Measurements from ENCODE around the gene ZKSCAN8. TPM values are rescaled to one million over a fixed set of nuclear protein-coding genes. Genes with fewer than 3 reads are reported as not detected.
A peak's percentile ranks its signal among the peaks of the same experiment; 100 is the strongest.

ZKSCAN8 gene
- total RNA-seq, 1 experiment from 2014 or later, result 12.0 TPM

DNA sequence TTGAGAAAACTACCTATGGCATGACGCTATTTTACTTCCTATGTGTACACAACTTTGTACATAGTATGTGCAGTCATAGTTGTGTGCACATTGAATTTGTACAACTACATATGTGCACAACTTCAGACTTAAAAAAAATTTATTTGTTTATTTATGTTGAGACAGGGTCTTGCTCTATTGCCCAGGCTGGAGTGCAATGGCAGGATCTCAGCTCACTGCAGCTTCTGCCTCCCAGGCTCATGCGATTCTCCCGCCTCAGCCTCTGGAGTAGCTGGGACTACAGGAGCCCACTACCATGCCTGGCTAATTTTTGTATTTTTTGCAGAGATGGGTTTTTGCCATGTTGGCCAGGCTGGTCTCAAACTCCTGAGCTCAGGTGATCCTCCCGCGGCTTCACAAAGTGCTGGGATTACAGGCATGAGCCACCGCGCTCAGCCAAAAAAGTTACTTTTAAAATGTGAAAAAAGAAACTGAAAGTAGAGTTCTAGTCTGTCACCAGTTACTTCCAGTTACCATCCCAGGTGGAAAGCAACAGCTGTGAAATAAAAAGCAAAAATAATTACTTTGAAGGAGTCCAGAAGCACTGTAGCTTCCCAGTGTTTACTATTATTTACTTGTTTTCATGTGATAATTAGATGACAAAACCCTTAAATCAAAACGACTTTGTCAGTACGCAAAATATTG lies 1.7 kb upstream of the ZKSCAN8 start:
- CTCF ChIA-PET, result no interaction called here
- no TSS peak for BruUV-seq (replicated peaks)
- no peak overlapping the region for H3K9ac ChIP-seq (ENCODE audit: low read length)
- no peak for ATAC-seq
- no peaks in the 10 kb centered on the region for H3K9me2 ChIP-seq (replicated peaks; ENCODE audit: low read length)
- H3K27me3 ChIP-seq (ENCODE audit: low read length), result no peaks in the 10 kb centered on the region
- H3K27ac ChIP-seq (ENCODE audit: low read length), result no peak overlapping the region
- H3K9me3 ChIP-seq (ENCODE audit: low read length), result no peaks in the 10 kb centered on the region
- H3F3A ChIP-seq (ENCODE audit: low read length, unreplicated experiment), result no peaks in the 10 kb centered on the region
- peaks cover 29% of the 10 kb centered on the region for H3K4me1 ChIP-seq (ENCODE audit: insufficient read depth, low read length)
- H2AFZ ChIP-seq (ENCODE audit: low read length), result no peak overlapping the region
- H3K4me2 ChIP-seq (ENCODE audit: low read length), result no peak overlapping the region
- no peak for DNase-seq
- peaks cover 12% of the 10 kb centered on the region for H4K20me1 ChIP-seq (ENCODE audit: low read length)
- H3K36me3 ChIP-seq (ENCODE audit: low read depth, low read length), result peaks cover 8% of the 10 kb centered on the region; the same call in 1 of the 2 replicates
- no peak overlapping the region for H3K4me3 ChIP-seq (ENCODE audit: low read length)
- H3K79me2 ChIP-seq (ENCODE audit: low read length), result peaks cover 46% of the 10 kb centered on the region
- POLR2A ChIA-PET (ENCODE audit: unreplicated experiment), result no interaction called here
- TF ChIP-seq, protein P1, sequence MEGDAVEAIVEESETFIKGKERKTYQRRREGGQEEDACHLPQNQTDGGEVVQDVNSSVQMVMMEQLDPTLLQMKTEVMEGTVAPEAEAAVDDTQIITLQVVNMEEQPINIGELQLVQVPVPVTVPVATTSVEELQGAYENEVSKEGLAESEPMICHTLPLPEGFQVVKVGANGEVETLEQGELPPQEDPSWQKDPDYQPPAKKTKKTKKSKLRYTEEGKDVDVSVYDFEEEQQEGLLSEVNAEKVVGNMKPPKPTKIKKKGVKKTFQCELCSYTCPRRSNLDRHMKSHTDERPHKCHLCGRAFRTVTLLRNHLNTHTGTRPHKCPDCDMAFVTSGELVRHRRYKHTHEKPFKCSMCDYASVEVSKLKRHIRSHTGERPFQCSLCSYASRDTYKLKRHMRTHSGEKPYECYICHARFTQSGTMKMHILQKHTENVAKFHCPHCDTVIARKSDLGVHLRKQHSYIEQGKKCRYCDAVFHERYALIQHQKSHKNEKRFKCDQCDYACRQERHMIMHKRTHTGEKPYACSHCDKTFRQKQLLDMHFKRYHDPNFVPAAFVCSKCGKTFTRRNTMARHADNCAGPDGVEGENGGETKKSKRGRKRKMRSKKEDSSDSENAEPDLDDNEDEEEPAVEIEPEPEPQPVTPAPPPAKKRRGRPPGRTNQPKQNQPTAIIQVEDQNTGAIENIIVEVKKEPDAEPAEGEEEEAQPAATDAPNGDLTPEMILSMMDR (conservative IDR thresholded peaks at IDR 0.05; ENCODE audit: low read depth, low read length), result no peak
- TF ChIP-seq EZH2 (IDR thresholded peaks at IDR 0.05; ENCODE audit: low read length, unreplicated experiment) (no peak), EZH2phosphoT487 (IDR thresholded peaks at IDR 0.05; ENCODE audit: borderline replicate concordance, low read length) (no peak)
- intact Hi-C loops (cut with micrococcal nuclease), result loop anchor here (5.0 to 10.0 kb wide), 3 partner anchors 197 to 445 kb away; partner anchors contain the start of gene ZSCAN31

DNA sequence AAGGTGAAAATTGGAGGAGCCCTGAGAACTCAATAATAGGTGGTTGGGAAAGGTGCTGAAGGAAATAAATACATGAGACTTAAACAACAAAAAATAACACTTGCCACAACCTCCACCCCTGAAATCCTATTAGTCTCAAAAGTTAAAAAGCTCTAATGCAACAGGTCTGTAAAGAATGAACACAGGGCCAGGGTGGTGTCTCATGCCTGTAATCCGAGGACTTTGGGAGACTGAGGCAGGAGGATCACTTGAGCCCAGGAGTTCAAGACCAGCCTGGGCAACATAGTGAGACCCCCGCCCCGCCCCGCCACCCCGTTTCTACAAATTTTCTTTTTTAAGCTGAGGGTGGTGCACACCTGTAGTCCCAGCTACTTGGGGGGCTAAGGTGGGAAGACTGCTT lies 1.1 kb upstream of the ZKSCAN8 start:
- Histone ChIP-seq H3K9me2 (replicated peaks; ENCODE audit: low read length) (no peaks in the 10 kb centered on the region), H3K4me3 (ENCODE audit: low read length) (no peak overlapping the region), H4K20me1 (ENCODE audit: low read length) (peaks cover 12% of the 10 kb centered on the region), H3K27ac (ENCODE audit: low read length) (no peak overlapping the region), H3F3A (ENCODE audit: low read length, unreplicated experiment) (no peaks in the 10 kb centered on the region), H3K4me1 (ENCODE audit: insufficient read depth, low read length) (peaks cover 25% of the 10 kb centered on the region), H2AFZ (ENCODE audit: low read length) (no peak overlapping the region), H3K9ac (ENCODE audit: low read length) (no peak overlapping the region), H3K27me3 (ENCODE audit: low read length) (no peaks in the 10 kb centered on the region), H3K36me3 (ENCODE audit: low read depth, low read length) (peaks cover 11% of the 10 kb centered on the region; the same call in 1 of the 2 replicates), H3K79me2 (ENCODE audit: low read length) (peaks cover 48% of the 10 kb centered on the region), H3K9me3 (ENCODE audit: low read length) (no peaks in the 10 kb centered on the region), H3K4me2 (ENCODE audit: low read length) (no peak overlapping the region)
- POLR2A ChIA-PET (ENCODE audit: unreplicated experiment), result interaction anchor here (0.6 kb wide), 1 partner anchor 216 kb away, joined by 4 read pairs; no protein-coding TSS in a partner anchor
- CTCF ChIA-PET, result no interaction called here
- no peak for TF ChIP-seq EZH2 (IDR thresholded peaks at IDR 0.05; ENCODE audit: low read length, unreplicated experiment)
- no peak for TF ChIP-seq EZH2phosphoT487 (IDR thresholded peaks at IDR 0.05; ENCODE audit: borderline replicate concordance, low read length)
- TF ChIP-seq, protein P1 (conservative IDR thresholded peaks at IDR 0.05; ENCODE audit: low read depth, low read length), result no peak
- intact Hi-C loops (cut with micrococcal nuclease), result loop anchor here (1.0 kb wide), 2 partner anchors 16 to 112 kb away; partner anchors contain the start of genes ZKSCAN4 and ZSCAN16
- DNase-seq (no peak), ATAC-seq (no peak)
- BruUV-seq (replicated peaks), result no TSS peak

DNA sequence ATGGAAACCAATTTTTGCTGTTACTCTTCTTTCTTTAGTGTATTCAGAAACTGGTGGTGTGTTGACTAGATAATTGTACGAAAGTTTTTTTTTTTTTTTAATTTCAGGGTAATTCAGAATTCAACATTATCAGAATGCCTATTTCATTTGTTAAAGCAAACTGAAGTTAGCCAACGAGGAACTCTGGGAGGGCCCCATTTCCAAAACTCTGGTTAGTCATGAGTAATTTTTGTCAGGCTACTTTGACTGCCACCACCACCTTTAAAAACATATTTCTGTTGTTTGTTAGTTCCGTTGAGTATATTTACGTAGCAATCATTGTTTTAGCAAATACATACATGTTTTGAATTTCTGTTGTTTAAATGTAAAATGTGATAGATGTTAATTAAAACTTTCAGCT lies 763 bp downstream of the ZKSCAN8 start:
- intact Hi-C loops (cut with micrococcal nuclease), result no loop called here
- Histone ChIP-seq H3K79me2 (ENCODE audit: low read length) (peaks cover 56% of the 10 kb centered on the region), H3F3A (ENCODE audit: low read length, unreplicated experiment) (no peaks in the 10 kb centered on the region), H3K27me3 (ENCODE audit: low read length) (no peaks in the 10 kb centered on the region), H3K27ac (ENCODE audit: low read length) (no peak overlapping the region), H3K9me3 (ENCODE audit: low read length) (no peaks in the 10 kb centered on the region), H3K4me2 (ENCODE audit: low read length) (peak overlapping the region; percentile 90), H3K4me1 (ENCODE audit: insufficient read depth, low read length) (peaks cover 23% of the 10 kb centered on the region), H4K20me1 (ENCODE audit: low read length) (peaks cover 12% of the 10 kb centered on the region), H3K9me2 (replicated peaks; ENCODE audit: low read length) (no peaks in the 10 kb centered on the region), H3K4me3 (ENCODE audit: low read length) (peak overlapping the region; percentile 82), H3K9ac (ENCODE audit: low read length) (peak overlapping the region; percentile 87), H2AFZ (ENCODE audit: low read length) (peak overlapping the region; percentile 99), H3K36me3 (ENCODE audit: low read depth, low read length) (peaks cover 27% of the 10 kb centered on the region; the same call in 1 of the 2 replicates)
- no TSS peak for BruUV-seq (replicated peaks)
- TF ChIP-seq EZH2phosphoT487 (IDR thresholded peaks at IDR 0.05; ENCODE audit: borderline replicate concordance, low read length), result no peak
- TF ChIP-seq, protein P1 (conservative IDR thresholded peaks at IDR 0.05; ENCODE audit: low read depth, low read length), result no peak
- TF ChIP-seq EZH2 (IDR thresholded peaks at IDR 0.05; ENCODE audit: low read length, unreplicated experiment), result no peak
- ChIA-PET POLR2A (ENCODE audit: unreplicated experiment) (no interaction called here), CTCF (no interaction called here)
- DNase-seq, result peak; percentile 26
- ATAC-seq, result no peak

Data from PC-3 (cell line).